Measurements from ENCODE around the gene BRK1.
"Not testable (repeated sequence)": the region's sequence is repeated elsewhere in the genome, so short reads cannot be mapped to it uniquely, and the experiment has no call there.

BRK1 gene

GRCh38 chr3:10115326-10116137 lies at the start of gene BRK1:
TSS of gene BRK1 (plus strand) at chr3:10115675. CDS start at chr3:10115702, 27 bp downstream.
- DNase-seq = peak; percentile 76 to 88 (median 85)

DNA sequence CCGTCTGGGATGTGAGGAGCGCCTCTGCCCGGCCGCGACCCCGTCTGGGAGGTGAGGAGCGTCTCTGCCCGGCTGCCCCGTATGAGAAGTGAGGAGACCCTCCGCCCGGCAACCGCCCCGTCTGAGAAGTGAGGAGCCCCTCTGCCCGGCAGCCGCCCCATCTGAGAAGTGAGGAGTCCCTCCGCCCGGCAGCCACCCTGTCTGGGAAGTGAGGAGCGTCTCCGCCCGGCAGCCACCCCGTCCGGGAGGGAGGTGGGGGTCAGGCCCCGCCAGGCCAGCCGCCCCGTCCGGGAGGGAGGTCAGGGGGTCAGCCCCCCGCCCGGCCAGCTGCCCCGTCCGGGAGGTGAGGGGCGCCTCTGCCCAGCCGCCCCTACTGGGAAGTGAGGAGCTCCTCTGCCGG lies 45.4 kb upstream of the BRK1 start:
- not testable (repeated sequence) for DNase-seq

DNA sequence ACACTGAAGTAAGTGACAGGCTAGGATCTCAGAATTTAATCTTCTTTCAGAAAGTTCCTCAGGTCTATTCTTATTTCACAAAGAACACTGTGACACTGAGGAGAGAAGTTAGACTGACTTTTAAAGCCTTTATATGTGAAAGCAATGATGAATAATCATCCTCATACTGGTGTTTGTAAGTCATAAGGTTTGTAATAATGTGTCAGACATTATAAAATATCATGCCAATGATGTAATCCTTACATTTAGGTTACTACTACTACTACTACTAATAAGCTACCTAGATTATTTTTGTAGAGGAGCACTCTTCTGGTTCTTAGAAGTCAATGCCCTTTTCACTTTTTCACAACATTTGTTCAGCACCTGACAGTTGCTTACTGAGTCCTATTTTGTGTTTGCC lies 40.8 kb upstream of the BRK1 start:
- no peak for DNase-seq

- DNase-seq = no peak
Measured at GRCh38 chr3:10081871-10082270, 33.6 kb upstream of the BRK1 start.

- DNase-seq = no peak
Measured at GRCh38 chr3:10085738-10086137, 29.7 kb upstream of the BRK1 start.

DNA sequence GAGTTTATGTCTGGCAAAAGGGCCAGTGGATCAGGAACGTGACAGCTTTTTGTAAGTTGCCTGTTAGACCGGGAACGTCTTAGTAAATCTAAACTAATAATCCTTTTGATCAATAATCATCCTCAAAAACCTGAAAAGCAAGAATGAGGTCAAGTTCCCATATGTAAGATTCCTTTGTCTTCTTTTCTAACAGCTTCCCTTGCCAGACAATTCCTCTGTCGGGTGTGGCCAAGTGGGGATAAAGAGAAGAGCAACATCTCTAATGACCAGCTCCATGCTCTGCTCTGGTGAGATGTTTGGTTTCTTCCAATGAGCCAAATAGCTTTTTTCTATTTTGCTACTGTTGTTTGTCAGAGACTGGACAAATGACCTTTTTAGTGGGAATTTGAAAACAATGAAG lies 27.2 kb upstream of the BRK1 start:
- DNase-seq = no peak

GRCh38 chr3:10090179-10090578 lies 25.3 kb upstream of the BRK1 start:
- no peak for DNase-seq

DNA sequence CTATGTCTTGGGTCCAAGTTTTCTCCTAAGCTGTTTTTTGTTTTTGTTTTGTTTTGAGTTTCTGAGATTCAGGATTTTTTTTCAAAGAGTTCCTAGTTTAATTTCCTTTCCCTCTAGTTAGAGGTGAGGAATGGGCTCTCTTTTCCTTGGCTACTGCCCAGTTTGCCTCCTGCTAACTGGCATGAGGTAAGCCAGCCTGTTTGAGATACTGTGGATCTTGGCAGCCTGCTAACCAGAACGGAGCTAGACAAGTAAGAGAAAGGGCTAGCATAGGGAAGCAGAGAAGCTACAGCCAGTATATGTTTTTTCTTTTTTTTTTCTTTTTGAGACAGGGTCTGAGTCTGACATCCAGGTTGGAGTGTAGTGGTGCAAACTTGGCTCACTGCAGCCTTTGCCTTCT lies 24.7 kb upstream of the BRK1 start:
- not testable (repeated sequence) for DNase-seq

DNA sequence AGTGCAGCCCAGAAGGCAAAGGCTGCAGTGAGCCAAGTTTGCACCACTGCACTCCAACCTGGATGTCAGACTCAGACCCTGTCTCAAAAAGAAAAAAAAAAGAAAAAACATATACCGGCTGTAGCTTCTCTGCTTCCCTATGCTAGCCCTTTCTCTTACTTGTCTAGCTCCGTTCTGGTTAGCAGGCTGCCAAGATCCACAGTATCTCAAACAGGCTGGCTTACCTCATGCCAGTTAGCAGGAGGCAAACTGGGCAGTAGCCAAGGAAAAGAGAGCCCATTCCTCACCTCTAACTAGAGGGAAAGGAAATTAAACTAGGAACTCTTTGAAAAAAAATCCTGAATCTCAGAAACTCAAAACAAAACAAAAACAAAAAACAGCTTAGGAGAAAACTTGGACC lies 24.1 kb upstream of the BRK1 start:
- not testable (repeated sequence) for DNase-seq

DNA sequence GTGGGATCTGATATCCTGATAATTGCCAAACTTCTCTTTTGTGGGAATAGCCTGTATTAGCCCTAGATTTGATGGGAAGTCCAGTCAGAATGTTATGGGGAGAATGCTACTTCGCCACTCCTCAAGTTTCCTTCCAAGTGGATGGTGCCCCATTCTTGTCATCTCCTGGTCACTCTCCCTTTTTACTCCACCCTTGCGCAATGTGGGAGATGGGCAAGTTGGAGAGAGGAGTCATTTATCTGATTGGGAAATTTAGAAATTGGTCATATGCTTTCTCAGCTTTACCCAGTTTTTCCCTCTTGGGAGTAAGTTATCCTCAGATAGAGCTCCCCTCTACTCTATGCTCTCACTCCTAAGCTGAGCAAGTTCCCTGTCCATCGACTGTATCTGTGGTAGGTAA lies 21.8 kb upstream of the BRK1 start:
- no peak for DNase-seq

DNA sequence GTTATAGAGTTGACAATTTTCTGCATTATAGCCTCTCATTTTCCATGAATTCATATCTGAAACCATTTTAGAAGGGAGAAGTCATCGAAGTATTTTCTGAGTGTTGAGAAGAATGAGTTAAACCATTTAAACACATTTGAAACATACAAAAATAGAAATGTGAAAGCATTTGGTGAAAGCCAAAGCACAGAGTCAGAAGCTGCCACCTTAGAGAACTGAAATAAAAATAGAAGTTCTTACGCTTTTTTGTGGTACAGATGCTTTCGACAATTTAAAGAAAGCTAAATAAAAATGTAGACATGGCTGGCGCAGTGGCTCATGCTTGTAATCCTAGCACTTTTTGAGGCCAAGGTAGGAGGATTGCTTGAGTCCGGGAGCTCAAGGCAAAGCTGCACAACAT lies 16.4 kb upstream of the BRK1 start:
- no peak for DNase-seq

DNA sequence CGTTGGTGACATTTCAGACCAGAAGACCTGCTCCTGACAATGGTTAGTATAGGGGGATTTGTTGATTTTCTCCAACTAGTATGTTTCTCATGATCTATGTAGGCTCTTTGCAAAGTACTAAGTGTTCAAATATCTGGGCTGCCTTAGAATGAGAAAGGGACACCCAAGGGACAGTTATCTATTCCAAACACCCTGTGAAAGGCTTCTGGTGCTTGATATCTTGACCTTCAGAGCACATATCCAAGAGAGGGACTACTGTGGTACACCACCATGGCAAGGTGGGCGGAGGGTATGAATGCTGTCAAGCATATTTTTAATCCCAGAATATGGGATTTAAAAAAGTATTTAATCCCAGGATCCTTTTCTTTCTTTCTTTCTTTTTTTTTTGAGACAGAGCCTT lies 8.6 kb upstream of the BRK1 start:
- no peak for DNase-seq

- no peak for DNase-seq
Measured at GRCh38 chr3:10108091-10108490, 7.4 kb upstream of the BRK1 start, which contains the start of gene FANCD2OS. TSS of gene FANCD2OS (minus strand) at chr3:10108255. CDS start at chr3:10104774, 3,481 bp downstream.

DNA sequence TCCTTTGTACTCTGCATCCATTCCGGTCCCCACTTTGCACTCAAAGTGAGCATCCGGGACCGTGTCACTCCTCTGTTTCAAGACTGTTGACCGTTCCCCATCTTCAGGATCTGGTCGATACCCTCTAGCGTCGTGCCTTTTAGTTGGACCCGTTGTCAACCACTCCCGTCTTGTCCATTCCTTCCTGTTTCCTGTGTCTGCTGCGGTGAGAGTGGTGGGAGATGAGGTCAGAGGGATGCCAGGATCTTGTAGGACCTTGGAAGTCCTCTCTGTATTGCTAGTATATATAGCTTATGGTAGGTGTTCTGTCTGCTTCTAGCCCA lies 624 bp downstream of the BRK1 start:
- no peak for DNase-seq

DNA sequence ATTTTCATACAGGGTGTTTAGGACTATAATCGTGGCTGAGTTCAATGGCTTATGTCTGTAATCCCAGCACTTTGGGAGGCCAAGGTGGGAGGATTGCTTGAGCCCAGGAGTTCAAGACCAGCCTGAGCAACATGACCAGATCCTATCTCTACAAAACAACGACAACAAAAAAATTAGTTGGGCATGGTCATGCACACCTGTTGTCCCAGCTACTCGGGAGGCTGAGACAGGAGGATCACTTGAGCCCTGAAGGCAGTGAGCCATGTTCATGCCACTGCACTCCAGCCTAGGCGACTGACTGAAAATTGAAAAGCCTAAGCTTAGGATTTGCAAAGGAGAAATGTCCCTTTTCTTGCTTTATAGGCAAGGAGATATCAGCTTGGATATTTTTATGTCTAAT lies 1.5 kb downstream of the BRK1 start:
- no peak for DNase-seq

GRCh38 chr3:10119376-10119775 lies 3.9 kb downstream of the BRK1 start:
- DNase-seq = no peak

DNA sequence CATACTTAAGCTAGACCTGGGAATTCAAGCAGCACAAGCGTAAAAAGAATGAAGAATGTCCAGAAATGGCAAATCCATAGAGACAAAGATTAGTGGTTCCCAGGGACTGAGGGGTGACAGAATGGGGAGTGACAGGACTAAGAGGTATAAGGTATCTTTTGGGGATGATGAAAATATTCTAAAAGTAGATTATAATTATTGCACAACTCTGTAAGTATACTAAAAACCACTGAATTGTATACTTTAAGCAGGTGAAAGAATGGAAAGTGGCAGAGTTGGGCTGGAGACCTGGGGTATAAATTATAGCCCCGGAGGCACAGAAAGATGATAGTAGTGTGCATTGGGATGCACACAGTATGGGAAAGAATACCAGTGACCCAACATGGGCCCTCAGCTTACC lies 5.6 kb downstream of the BRK1 start:
- DNase-seq = no peak

DNA sequence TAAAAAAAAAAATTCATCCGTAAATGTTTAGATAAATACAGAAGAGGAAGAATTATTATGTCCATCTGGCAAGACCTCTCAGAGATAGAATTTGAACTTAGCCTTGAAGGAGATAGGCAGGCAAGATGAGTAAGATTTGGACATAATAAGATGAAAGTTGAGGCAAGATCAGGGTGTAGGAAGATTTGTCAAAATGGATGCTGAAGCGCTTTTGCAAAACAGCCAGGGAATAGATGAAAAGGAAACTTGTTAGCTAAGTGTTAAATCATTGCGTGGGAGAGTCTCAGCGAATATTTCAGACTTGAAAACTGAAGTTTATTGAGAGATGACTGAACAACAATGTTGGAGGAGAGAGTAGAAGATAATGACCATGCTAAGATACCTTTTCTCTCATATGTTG lies 7.2 kb downstream of the BRK1 start:
- DNase-seq = no peak

DNA sequence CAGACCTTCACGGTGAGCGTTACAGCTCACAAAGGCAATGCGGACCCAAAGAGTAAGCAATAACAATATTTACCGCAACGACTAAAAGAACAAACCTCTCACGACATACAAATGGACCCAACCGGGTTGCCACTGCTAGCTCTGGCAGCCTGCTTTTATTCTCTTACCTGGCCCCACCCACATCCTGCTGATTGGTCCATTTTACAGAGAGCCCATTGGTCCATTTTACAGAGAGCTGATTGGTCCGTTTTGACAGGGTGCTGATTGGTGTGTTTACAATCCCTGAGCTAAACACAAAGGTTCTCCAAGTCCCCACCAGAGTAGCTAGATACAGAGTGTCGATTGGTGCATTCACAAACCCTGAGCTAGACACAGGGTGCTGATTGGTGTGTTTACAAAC lies 20.4 kb downstream of the BRK1 start:
- not testable (repeated sequence) for DNase-seq

GRCh38 chr3:10136426-10137005 lies 21.0 kb downstream of the BRK1 start:
- no peak for DNase-seq

DNA sequence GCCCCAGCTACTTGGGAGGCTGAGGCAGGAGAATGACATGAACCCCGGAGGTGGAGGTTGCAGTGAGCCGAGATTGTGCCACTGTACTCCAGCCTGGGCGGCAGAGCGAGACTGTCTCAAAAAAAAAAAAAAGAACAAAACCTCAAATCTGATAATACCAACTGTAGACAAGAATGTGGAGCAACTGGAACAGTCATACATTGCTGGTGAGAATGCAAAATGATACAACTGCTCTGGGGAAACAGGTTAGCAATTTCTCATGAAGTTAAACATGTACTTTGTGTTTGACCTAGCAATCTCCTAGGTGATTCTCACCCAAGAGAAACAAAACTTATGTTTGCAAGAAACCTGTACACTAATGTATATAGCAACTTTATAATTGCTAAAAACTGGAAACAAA lies 21.7 kb downstream of the BRK1 start:
- DNase-seq = no peak

DNA sequence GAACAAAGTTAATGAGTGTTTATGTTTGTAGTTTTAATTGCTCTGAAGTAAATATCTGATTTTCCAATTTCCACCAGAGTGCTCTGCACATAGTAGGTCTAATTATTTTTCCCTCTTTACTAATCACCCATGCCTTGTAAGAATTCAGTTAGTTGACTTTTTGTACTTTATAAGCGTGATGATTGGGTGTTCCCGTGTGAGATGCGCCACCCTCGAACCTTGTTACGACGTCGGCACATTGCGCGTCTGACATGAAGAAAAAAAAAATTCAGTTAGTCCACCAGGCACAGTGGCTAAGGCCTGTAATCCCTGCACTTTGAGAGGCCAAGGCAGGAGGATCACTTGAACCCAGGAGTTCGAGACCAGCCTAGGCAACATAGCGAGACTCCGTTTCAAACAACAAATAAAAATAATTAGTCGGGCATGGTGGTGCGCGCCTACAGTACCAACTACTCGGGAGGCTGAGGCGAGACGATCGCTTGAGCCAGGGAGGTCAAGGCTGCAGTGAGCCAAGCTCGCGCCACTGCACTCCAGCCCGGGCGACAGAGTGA lies 25.6 kb downstream of the BRK1 start:
- no peak for DNase-seq

- no peak for DNase-seq
Measured at GRCh38 chr3:10142707-10143560, 27.5 kb downstream of the BRK1 start.

GRCh38 chr3:10145685-10146084 lies 30.2 kb downstream of the BRK1 start:
- DNase-seq = no peak
